Measurements from ENCODE around the gene RNF181.
"Not testable (repeated sequence)": the region's sequence is repeated elsewhere in the genome, so short reads cannot be mapped to it uniquely, and the experiment has no call there.

The RNF181 gene

GRCh38 chr2:85604568-85605339, 9.2 kb downstream of the RNF181 start:
- Histone ChIP-seq H3K9me3 (ENCODE audit: control insufficient read depth, low read length) (no peaks in the 10 kb centered on the region), H3K36me3 (ENCODE audit: control insufficient read depth, insufficient read depth, low read length) (peaks cover 32% of the 10 kb centered on the region), H3K4me1 (ENCODE audit: control insufficient read depth, insufficient read depth, low read length, poor library complexity, severe bottlenecking) (peaks cover 21% of the 10 kb centered on the region), H3K27ac (ENCODE audit: low read depth, low read length, severe bottlenecking) (no peak overlapping the region), H3K4me3 (ENCODE audit: extremely low read depth, insufficient read depth, low read length, poor library complexity, severe bottlenecking) (no peak overlapping the region)
- WGBS, 2 experiments (ENCODE audit: insufficient coverage in 2 of 2): 94 to 100% methylated on average over 2 to 3 of the region's 6 CpGs

GRCh38 chr2:85605406-85606115, 10.0 kb downstream of the RNF181 start:
- WGBS, 2 experiments (ENCODE audit: insufficient coverage in 2 of 2): 91 to 93% methylated on average over 3 of the region's 4 CpGs
- H3K9me3 ChIP-seq (ENCODE audit: control insufficient read depth, low read length): no peaks in the 10 kb centered on the region
- no peak overlapping the region for H3K4me3 ChIP-seq (ENCODE audit: extremely low read depth, insufficient read depth, low read length, poor library complexity, severe bottlenecking)
- H3K36me3 ChIP-seq (ENCODE audit: control insufficient read depth, insufficient read depth, low read length): peaks cover 39% of the 10 kb centered on the region
- peak overlapping the region; percentile 62 for H3K27ac ChIP-seq (ENCODE audit: low read depth, low read length, severe bottlenecking)
- H3K4me1 ChIP-seq (ENCODE audit: control insufficient read depth, insufficient read depth, low read length, poor library complexity, severe bottlenecking): peaks cover 21% of the 10 kb centered on the region

- H3K36me3 ChIP-seq (ENCODE audit: control insufficient read depth, insufficient read depth, low read length): peaks cover 37% of the 10 kb centered on the region
- H3K4me3 ChIP-seq (ENCODE audit: extremely low read depth, insufficient read depth, low read length, poor library complexity, severe bottlenecking): no peak overlapping the region
- H3K9me3 ChIP-seq (ENCODE audit: control insufficient read depth, low read length): no peaks in the 10 kb centered on the region
- H3K27ac ChIP-seq (ENCODE audit: low read depth, low read length, severe bottlenecking): peak overlapping the region; percentile 62
- peaks cover 21% of the 10 kb centered on the region for H3K4me1 ChIP-seq (ENCODE audit: control insufficient read depth, insufficient read depth, low read length, poor library complexity, severe bottlenecking)
- 94 to 97% methylated on average over 7 of the region's 7 CpGs for WGBS, 2 experiments (ENCODE audit: insufficient coverage in 2 of 2)
These were observed 10.5 kb downstream of the RNF181 start for GRCh38 chr2:85606116-85606455.

- H3K4me3 ChIP-seq (ENCODE audit: extremely low read depth, insufficient read depth, low read length, poor library complexity, severe bottlenecking): no peak overlapping the region
- H3K36me3 ChIP-seq (ENCODE audit: control insufficient read depth, insufficient read depth, low read length): peaks cover 37% of the 10 kb centered on the region
- no peaks in the 10 kb centered on the region for H3K9me3 ChIP-seq (ENCODE audit: control insufficient read depth, low read length)
- WGBS, 2 experiments (ENCODE audit: insufficient coverage in 2 of 2): 94 to 98% methylated on average over 5 to 7 of the region's 9 CpGs
- H3K27ac ChIP-seq (ENCODE audit: low read depth, low read length, severe bottlenecking): no peak overlapping the region
- peaks cover 21% of the 10 kb centered on the region for H3K4me1 ChIP-seq (ENCODE audit: control insufficient read depth, insufficient read depth, low read length, poor library complexity, severe bottlenecking)
These were observed 12.0 kb downstream of the RNF181 start for GRCh38 chr2:85607268-85608215.

- Histone ChIP-seq H3K4me3 (ENCODE audit: extremely low read depth, insufficient read depth, low read length, poor library complexity, severe bottlenecking) (peak overlapping the region; percentile 92), H3K36me3 (ENCODE audit: control insufficient read depth, insufficient read depth, low read length) (peaks cover 30% of the 10 kb centered on the region), H3K27ac (ENCODE audit: low read depth, low read length, severe bottlenecking) (peak overlapping the region; percentile 86), H3K9me3 (ENCODE audit: control insufficient read depth, low read length) (no peaks in the 10 kb centered on the region), H3K4me1 (ENCODE audit: control insufficient read depth, insufficient read depth, low read length, poor library complexity, severe bottlenecking) (peaks cover 8% of the 10 kb centered on the region)
- 14% methylated on average over 15 to 24 of the region's 24 CpGs for WGBS, 2 experiments (ENCODE audit: insufficient coverage in 2 of 2)
These were observed 15.7 kb downstream of the RNF181 start for GRCh38 chr2:85611217-85611704.

- 13 to 21% methylated on average over 48 to 52 of the region's 73 CpGs for WGBS, 2 experiments (ENCODE audit: insufficient coverage in 2 of 2)
These were observed 16.4 kb downstream of the RNF181 start, which contains the start of gene C2orf68 for GRCh38 chr2:85611705-85612587. TSS of gene C2orf68 (minus strand) at chr2:85612066. CDS start at chr2:85611984, 82 bp downstream.

GRCh38 chr2:85613717-85614515, 18.4 kb downstream of the RNF181 start:
- Histone ChIP-seq H3K27ac (ENCODE audit: low read depth, low read length, severe bottlenecking) (no peak overlapping the region), H3K9me3 (ENCODE audit: control insufficient read depth, low read length) (no peaks in the 10 kb centered on the region), H3K4me3 (ENCODE audit: extremely low read depth, insufficient read depth, low read length, poor library complexity, severe bottlenecking) (no peak overlapping the region), H3K36me3 (ENCODE audit: control insufficient read depth, insufficient read depth, low read length) (peaks cover 28% of the 10 kb centered on the region), H3K4me1 (ENCODE audit: control insufficient read depth, insufficient read depth, low read length, poor library complexity, severe bottlenecking) (no peaks in the 10 kb centered on the region)
- 97% methylated on average over 6 of the region's 10 CpGs for WGBS, 2 experiments (ENCODE audit: insufficient coverage in 2 of 2)

More at GRCh38 chr2:85611705-85612587, 16.4 kb downstream of the RNF181 start, which contains the start of gene C2orf68:
- Histone ChIP-seq H3K36me3 (ENCODE audit: control insufficient read depth, insufficient read depth, low read length) (peaks cover 31% of the 10 kb centered on the region), H3K4me3 (ENCODE audit: extremely low read depth, insufficient read depth, low read length, poor library complexity, severe bottlenecking) (peak within 1 kb of the TSS; percentile 92), H3K9me3 (ENCODE audit: control insufficient read depth, low read length) (no peaks in the 10 kb centered on the region), H3K27ac (ENCODE audit: low read depth, low read length, severe bottlenecking) (peak within 1 kb of the TSS; percentile 86), H3K4me1 (ENCODE audit: control insufficient read depth, insufficient read depth, low read length, poor library complexity, severe bottlenecking) (peaks cover 8% of the 10 kb centered on the region)

- H3K27ac ChIP-seq (ENCODE audit: low read depth, low read length, severe bottlenecking); H3K4me3 ChIP-seq (ENCODE audit: extremely low read depth, insufficient read depth, low read length, poor library complexity, severe bottlenecking); H3K4me1 ChIP-seq (ENCODE audit: control insufficient read depth, insufficient read depth, low read length, poor library complexity, severe bottlenecking); H3K9me3 ChIP-seq (ENCODE audit: control insufficient read depth, low read length): not testable (repeated sequence)
- peaks cover 30% of the 10 kb centered on the region for H3K36me3 ChIP-seq (ENCODE audit: control insufficient read depth, insufficient read depth, low read length)
- 91 to 100% methylated on average over 1 to 5 of the region's 7 CpGs for WGBS, 2 experiments (ENCODE audit: insufficient coverage in 2 of 2)
These were observed 19.2 kb downstream of the RNF181 start for GRCh38 chr2:85614757-85615156.

- 89 to 95% methylated on average over 17 of the region's 17 CpGs for WGBS, 2 experiments (ENCODE audit: insufficient coverage in 2 of 2)
- no peaks in the 10 kb centered on the region for H3K9me3 ChIP-seq (ENCODE audit: control insufficient read depth, low read length)
- H3K27ac ChIP-seq (ENCODE audit: low read depth, low read length, severe bottlenecking): no peak overlapping the region
- no peaks in the 10 kb centered on the region for H3K4me1 ChIP-seq (ENCODE audit: control insufficient read depth, insufficient read depth, low read length, poor library complexity, severe bottlenecking)
- no peak overlapping the region for H3K4me3 ChIP-seq (ENCODE audit: extremely low read depth, insufficient read depth, low read length, poor library complexity, severe bottlenecking)
- H3K36me3 ChIP-seq (ENCODE audit: control insufficient read depth, insufficient read depth, low read length): peaks cover 30% of the 10 kb centered on the region
These were observed 19.8 kb downstream of the RNF181 start for GRCh38 chr2:85615413-85615728.
